GM18868 (cell line): ENCODE measurements around the gene PLXNA2.
A peak's percentile ranks its signal among the peaks of the same experiment; 100 is the strongest.

Experiments used
- ATAC-seq: cut with Tn5 transposase; IDR thresholded peaks from one replicate; pipeline ENCODE4 v1.9.1; 2021; ENCODE audit warnings: mild to moderate bottlenecking, moderate library complexity; ENCODE audit not compliant: unreplicated experiment

The PLXNA2 gene, protein sequence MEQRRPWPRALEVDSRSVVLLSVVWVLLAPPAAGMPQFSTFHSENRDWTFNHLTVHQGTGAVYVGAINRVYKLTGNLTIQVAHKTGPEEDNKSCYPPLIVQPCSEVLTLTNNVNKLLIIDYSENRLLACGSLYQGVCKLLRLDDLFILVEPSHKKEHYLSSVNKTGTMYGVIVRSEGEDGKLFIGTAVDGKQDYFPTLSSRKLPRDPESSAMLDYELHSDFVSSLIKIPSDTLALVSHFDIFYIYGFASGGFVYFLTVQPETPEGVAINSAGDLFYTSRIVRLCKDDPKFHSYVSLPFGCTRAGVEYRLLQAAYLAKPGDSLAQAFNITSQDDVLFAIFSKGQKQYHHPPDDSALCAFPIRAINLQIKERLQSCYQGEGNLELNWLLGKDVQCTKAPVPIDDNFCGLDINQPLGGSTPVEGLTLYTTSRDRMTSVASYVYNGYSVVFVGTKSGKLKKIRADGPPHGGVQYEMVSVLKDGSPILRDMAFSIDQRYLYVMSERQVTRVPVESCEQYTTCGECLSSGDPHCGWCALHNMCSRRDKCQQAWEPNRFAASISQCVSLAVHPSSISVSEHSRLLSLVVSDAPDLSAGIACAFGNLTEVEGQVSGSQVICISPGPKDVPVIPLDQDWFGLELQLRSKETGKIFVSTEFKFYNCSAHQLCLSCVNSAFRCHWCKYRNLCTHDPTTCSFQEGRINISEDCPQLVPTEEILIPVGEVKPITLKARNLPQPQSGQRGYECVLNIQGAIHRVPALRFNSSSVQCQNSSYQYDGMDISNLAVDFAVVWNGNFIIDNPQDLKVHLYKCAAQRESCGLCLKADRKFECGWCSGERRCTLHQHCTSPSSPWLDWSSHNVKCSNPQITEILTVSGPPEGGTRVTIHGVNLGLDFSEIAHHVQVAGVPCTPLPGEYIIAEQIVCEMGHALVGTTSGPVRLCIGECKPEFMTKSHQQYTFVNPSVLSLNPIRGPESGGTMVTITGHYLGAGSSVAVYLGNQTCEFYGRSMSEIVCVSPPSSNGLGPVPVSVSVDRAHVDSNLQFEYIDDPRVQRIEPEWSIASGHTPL (N-terminal part only)

DNA sequence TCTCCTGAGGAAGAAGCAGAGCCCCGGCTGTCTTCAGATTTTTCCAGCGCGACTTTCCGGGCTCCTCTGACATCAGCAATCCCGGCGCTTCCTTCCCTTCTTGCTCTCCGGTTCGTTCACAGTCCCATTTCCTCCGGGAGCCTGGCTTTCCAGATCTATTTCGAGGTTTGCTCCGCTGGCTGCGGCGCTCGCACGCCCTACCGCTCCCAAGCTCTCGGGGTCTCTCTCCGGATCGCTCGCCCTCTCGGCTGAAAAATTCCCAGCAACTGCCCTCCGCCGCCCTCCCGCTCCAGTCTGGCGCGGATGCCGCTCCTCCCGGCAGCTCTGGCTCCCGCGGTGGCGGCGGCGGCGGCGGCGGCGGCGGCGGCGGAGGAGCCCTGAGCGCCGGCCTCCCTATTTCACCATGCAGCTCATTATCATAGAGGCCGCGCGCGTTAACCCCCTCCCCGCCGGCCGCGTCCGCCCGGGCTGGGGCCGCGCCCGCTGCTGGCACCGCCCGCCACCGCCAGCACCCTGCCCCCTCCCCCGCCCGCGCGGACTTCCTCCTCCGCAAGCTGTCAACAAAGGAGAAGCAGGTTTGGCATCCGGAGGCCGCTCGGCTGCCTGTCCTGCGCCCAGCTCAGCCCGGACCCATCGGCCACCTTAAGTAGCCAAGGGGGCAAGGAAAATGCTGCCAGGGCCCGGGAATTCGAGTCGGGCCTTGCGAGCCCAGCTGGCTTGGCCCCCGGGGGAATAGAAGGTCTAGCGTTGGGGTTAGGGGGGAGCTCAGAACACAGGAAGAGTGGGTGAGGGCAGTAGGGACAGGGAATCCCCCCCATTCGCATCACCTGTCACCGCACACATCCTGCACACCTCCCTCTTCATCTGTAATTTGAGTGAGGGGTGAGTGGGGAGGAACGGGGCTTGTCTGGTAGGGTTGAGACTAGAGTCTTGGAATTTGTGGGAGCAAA lies at the start of gene PLXNA2:
Gene PLXNA2 (minus strand): TSS at position 418 of the 950 bp plus-strand sequence. CDS start 26,462 bp downstream, outside the sequence.
- peak; percentile 66 for ATAC-seq

DNA sequence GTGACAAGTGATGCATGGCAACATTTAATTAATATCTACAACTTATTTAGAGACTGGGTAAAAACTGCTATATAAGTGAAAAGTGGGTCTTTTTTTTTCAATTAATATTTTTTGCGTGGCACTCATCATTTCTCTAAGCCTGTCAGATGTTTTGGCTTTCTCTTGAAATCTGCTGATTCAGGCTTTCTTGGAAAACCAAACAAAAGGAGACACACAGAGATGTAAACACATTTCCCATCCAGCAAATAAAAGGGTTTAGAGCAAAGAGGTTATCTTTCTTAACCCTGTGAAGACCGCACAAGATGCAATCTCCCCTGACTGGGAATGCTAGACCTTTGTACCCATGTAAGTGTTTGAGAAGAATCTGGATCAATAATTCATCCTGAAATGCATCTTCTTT lies 48.7 kb upstream of the PLXNA2 start:
- ATAC-seq: no peak

DNA sequence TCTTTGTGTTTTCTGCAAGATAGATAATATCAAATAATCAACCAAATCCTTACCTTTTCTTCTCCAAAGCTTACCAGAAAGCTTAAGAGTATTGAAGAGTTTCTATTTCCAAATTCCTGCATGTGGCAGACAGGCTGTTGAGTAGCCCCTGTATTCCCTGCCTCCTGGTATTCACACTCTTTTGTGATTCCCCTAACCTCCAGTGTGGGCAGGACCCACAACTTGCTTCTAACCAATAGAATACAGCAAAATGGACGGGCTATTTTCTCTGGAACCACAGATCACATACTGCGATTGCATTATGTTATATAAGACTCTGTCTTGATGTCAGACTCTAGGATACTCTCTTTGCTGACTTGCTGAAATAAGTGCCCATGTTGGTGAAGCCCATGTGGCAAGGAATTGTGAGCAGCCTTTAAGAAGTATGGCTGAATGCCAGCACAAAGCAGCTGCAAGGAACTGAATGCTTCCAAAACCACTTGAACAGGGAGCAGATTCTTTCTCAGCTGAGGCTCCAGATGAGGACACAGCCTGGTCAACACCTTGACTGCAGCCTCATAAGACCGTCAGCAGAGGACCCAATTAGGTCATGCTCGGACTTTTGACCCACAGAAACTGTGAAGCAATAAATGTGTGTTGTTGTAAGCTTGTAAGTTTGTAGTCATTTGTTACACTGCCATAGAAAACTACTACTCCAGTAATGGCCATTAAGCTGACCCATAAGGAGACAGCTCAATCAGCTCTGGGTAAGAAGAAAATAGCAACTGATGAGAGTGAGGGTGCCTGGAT lies 47.9 kb upstream of the PLXNA2 start:
- ATAC-seq: no peak

DNA sequence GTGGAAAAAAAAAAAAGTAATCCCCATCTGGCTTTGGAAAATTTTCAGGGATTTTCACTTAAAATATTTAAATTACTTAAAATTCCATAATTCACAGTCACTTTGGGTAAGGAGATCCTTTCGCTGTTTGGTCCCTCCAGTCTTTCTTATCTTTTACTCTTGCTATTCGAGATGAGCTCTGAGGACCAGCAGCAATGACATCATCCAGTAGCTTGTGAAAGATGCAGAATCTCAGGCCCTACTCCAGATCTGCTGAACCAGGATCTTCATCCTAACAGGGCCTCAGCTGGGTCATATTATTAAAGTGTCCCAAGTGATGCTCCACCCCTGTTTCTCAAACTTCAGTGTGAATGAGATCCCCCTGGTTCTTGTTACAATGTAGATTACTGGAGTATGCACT lies 46.9 kb upstream of the PLXNA2 start:
- ATAC-seq: no peak

DNA sequence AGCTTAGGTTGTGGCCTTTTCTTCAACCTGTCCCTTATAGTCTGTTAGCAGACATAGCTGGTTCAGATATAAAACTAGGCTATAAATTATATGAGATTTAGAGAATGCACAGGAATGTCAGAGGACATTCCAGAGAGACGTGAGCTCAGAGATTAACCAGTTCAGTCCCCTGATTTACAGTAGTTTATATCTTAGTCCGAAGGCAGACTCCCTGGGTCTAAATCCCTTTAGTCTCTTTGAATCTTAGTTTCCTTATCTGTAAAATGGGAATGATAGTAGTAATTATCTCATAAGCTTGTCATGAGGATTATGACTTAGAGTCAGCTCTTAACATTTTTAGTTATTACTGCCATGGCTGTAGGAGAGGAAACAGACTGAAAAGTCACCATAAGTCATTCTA lies 45.5 kb upstream of the PLXNA2 start:
- ATAC-seq: no peak

DNA sequence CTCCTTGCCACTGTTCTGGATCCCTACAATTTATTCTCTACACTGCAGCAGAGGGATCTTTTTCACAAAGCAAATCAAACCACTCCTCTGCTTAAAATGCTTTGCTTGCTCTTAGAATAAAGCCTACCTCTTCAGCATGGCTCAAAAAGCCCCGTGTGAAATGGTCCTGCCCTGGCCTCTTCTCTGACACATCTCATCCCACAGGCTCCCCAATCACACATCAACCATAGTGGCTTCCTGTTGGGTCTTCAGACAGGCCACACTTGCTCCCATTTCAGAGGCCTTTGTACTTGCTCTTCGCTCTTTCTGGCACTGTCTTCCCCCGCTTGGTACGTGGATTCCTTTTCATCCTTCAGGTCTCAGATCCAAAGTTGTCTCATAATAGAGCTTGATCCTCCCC lies 44.3 kb upstream of the PLXNA2 start:
- no peak for ATAC-seq

DNA sequence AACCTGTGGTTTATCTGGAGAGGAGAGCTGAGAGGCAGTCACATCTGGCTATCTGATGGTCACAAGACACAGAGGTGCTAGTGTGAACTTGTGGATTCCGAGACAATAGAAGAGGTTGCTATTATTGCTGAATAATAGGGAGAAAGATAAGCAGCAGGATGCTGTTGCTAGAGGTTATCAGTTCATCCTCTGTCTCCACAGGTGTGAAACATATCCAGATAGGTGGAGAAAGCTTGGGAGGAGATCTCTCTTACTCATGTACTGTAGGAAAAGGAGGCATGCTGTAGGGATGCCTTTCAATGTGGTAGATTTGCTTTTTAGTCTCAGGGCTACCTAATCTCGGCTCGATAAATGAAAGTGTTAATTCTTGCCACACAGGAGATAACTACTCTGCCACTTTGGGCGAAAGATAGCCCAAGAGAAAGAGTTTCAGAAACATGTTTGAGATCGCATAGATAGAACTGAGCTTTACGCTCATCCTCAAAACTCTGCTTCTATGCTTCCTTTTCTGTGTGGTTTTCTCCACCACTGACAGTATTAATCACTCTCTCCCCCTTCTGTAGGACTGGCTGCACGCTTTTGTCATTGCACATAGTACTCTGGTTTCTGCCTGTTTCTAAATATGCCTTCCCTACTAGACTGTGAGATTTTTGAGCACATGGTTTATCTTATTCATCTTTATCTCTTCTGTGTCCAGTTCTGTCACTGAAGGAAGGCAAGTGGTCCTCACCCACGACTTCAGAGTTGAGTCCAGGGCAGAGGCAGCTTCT lies 36.7 kb upstream of the PLXNA2 start:
- no peak for ATAC-seq

DNA sequence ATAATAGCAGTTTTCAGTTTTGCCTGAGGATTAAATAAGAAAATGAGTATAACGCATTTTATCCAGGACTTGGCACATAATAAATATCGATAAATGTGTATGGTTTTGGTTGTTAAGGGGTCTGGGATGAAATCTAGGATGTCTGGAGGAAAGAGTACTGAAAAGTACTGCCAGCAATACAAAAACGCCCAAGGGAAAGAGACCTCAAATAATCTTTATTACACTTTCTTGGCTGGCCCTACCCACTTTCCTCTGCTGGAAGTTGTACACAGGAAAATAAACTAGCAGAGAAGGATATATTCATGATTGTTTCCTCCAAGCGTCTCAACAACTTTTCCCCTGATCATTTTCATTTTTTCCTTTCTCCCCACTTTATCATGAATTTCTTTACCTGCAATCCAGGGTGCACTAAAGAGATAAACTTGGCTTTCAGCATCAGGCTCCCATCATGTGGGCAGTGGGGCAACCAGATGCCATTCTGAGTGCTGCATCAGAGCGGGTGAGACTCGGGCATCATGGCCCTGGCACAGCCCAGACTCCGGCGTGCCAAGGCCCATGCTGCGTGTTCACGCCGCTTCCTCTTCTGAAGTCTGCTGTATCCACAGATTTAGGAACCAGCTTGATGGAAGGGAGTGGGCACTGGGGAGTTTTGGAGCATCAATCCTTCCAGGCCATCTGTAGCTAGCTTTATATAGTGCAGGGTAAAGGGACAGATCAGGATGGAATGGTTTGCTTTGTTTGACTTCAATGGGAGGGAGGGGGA lies 35.8 kb upstream of the PLXNA2 start:
- no peak for ATAC-seq

DNA sequence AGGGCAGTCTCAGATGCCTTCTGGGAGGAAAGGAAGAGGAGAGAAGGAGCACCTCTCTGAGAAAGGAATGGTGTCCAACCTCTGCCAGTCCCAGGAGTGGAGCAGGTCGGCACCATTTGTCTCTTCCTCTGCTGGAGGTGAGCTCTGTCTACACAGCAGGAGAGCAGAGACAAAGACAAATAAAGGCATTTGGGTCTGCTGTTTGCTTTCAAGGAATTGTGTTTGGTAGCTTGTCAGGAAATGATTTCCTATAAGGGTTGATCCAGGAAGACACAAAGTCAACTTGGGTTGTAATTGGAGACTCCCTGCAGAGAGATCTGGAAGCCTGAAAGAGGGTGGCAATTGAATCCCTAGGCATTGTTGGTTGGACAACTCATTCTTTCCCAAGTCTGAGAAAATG lies 34.5 kb upstream of the PLXNA2 start:
- ATAC-seq: no peak

DNA sequence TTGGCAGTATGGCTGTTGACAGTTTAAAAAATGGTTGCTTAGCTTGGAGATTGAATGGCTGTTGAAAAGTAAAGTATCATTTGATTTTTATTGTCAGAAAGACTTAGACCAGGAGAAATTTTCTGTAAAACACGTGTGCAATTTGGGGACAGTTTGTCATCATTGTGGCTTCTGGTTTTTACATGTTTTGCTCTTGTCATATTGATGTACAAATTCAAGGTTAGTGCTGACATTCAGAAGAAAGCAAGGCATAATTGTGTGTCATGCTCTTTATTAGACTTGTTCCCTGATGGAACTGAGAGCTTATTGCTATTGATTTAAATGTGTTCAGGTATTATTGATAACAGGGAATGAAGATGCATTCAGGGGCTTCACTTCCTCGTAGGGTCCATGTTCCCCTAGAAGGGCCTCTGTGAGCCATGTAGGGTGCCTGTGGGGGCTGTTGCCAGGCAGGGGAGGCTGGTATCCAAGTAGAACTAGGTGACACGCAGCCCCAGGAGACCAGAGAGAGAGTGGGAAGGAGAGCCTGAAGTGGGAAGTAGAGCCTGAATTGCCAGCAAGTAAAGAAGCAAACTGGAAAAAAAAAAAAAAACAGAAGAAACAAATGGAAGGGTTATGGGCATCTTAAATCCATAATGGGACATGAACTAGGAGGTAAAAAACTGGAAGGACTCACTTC lies 32.7 kb upstream of the PLXNA2 start:
- no peak for ATAC-seq

DNA sequence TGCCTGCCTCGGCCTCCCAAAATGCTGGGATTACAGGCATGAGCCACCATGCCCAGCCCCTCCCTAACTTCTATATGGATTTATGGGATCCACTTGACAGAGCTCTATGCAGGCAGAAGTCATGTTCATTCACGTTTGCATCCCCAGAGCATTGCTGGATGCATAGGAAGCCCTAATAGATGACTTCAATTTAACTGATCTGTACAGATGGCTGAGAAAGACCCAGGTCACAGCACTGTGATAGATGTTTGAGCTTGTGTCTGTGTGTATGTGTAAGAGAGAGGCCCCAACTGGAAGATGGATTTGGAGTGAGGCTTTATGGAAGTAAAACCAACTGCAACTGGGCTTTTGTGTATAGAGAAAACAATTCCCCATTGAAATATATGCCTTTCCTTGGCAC lies 30.9 kb upstream of the PLXNA2 start:
- no peak for ATAC-seq

DNA sequence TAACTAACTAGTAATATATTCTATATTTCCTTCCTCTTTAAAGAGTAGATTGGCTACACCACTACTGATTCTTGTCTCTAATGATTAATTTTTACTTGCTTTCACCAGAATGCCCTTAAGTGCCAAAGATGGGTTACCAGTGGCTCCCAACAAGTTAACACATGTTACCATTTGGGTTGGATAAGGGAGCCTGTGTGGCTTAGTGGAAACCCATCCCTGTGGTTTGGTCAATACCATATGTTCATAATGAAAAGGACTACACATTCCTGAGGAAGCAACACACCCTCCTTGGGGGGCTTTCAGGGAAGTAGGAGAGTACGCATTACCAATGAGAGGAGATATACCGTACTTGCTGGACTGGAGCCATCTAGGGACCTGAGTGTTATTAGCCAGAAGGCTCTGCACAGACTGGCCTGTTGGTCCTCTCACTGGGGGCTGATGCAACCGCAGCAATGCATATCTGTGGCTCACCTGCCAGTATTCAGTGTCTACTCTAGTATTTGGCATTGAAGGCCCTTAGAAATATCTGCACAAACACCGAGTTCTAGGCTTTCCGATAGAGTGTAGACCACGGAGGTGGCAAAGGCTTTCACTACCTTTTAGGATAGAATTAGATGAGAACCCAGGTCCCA lies 29.3 kb upstream of the PLXNA2 start:
- no peak for ATAC-seq

DNA sequence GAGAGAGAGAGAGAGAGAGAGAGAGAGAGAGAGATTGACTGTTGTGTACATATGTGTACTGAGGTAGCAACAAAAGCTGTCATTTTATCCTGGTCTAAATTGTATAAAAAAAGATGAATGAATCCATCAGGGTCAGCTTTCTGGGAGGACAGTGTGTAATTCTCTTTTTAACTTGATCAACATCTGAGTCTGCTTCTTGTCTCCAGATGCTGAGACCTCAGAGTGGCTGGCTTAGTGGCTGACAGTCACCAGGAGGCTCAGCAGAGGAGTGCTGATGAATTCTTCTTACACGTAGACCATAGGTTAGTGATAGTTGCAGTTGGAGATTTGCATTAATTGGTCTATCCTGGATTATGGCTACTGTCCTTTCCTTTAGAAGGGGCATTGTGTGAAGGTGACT lies 28.5 kb upstream of the PLXNA2 start:
- ATAC-seq: no peak

DNA sequence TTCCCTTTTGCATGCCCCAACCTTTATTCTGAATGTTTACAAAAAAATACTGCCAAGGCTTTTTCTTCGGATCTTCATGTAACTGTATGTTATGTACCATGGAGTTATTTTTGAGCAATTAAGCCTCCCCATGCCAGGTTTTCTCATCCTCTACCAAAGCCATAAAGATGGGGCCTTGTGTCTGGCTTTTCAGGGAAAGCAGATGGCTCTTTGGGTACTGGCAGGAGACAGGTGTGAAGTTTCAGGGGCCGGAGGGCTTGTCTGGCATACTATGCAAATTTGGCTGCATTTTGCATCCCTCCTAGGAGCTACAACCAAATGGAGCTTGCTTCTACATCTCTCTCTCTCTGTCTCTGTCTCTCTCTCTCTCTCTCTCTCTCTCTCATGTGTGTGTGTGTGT lies 28.1 kb upstream of the PLXNA2 start:
- no peak for ATAC-seq

DNA sequence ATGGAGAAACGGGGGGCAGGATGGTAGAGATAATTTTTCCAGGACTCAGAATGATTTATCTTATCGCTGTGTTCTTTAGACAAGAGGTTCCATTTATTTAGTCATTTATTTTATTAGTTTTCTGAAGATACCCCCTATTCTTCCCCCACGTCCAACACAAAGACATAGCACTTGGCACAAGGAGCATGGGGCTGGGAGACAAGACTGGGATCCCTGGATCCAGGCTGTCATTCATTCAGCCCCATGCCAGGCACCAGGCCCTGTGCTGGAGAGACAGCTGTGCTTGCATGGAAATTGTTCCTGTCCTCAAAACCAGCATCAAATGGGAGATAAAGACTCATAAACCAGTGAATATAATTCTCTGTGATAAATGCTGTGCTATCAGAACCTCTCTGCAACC lies 27.1 kb upstream of the PLXNA2 start:
- ATAC-seq: no peak

DNA sequence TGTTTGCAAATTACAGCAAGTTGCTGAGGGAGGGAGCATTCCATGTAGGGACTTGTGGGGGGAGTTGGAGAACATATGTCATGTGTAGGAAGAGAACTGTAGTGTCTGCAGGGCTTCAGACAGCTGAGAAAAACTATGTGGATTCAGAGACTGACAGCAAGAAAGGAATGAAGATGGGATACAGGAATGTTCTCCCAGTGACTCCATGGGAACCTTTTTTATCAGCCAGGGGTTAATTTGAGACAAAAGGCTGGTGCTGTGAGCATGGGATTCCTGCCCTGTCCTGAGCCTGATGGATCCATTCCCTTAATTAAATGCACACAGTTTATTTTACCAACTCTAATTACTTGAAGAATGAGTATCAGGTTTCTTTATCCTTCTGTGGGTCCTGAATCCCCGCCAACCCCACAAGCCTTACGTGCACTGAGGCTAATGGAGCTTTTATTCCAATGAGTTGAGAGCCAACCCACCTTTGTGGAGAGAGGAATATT lies 26.5 kb upstream of the PLXNA2 start:
- ATAC-seq: no peak

DNA sequence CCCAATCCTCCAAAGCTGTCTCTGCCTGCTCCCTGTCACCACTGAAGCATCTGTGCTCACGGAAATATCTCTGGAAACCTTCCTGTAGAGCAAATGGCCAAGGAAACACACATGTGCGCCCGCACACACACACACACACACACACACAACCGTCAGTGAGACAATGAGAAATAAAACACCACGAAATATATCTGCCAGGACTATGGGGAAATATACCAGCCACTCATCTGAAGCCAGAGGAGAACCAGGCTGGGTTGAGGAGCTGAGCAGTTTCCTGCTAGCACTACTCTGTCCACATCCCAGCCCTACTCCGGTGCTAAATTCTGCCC lies 25.1 kb upstream of the PLXNA2 start:
- ATAC-seq: no peak
